ENCODE measurements around the gene COL21A1. TPM values are rescaled to one million over a fixed set of nuclear protein-coding genes. Genes with fewer than 3 reads are reported as not detected.

The COL21A1 gene
- total RNA-seq, 1 experiment from 2014 or later: 3.3 TPM

DNA sequence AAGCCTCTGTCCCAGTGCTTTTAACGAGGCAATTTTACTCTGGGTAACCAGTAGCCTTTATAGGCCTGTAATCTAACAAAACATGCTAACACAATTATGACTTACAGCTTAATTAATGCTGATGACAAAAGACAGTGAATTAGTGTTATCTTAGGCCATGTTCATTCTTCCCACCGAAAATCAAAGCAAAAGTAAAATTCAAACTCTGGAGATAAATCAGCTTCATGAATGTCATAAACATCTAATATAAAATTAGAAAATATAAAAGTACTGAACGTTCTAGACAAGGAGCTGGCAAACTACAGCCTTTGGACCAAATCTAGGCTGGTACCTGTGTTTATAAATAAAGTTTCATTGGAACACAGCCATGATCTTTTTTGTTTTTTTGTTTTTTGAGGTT, 18.6 kb upstream of the COL21A1 start:
- TF ChIP-seq, protein P1, sequence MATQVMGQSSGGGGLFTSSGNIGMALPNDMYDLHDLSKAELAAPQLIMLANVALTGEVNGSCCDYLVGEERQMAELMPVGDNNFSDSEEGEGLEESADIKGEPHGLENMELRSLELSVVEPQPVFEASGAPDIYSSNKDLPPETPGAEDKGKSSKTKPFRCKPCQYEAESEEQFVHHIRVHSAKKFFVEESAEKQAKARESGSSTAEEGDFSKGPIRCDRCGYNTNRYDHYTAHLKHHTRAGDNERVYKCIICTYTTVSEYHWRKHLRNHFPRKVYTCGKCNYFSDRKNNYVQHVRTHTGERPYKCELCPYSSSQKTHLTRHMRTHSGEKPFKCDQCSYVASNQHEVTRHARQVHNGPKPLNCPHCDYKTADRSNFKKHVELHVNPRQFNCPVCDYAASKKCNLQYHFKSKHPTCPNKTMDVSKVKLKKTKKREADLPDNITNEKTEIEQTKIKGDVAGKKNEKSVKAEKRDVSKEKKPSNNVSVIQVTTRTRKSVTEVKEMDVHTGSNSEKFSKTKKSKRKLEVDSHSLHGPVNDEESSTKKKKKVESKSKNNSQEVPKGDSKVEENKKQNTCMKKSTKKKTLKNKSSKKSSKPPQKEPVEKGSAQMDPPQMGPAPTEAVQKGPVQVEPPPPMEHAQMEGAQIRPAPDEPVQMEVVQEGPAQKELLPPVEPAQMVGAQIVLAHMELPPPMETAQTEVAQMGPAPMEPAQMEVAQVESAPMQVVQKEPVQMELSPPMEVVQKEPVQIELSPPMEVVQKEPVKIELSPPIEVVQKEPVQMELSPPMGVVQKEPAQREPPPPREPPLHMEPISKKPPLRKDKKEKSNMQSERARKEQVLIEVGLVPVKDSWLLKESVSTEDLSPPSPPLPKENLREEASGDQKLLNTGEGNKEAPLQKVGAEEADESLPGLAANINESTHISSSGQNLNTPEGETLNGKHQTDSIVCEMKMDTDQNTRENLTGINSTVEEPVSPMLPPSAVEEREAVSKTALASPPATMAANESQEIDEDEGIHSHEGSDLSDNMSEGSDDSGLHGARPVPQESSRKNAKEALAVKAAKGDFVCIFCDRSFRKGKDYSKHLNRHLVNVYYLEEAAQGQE (IDR thresholded peaks at IDR 0.05; ENCODE audit: insufficient read depth in 1 of 2, low read depth in 2 of 2, low read length in 1 of 2): no peak
- TF ChIP-seq SIN3A (IDR thresholded peaks at IDR 0.05; ENCODE audit: borderline replicate concordance, insufficient read depth, low read depth, low read length) (no peak), TCF7L2 (IDR thresholded peaks at IDR 0.05; ENCODE audit: low read depth, low read length) (no peak), POLR2AphosphoS5 (IDR thresholded peaks at IDR 0.05; ENCODE audit: low read depth, low read length) (no peak)
- TF ChIP-seq, protein P2, sequence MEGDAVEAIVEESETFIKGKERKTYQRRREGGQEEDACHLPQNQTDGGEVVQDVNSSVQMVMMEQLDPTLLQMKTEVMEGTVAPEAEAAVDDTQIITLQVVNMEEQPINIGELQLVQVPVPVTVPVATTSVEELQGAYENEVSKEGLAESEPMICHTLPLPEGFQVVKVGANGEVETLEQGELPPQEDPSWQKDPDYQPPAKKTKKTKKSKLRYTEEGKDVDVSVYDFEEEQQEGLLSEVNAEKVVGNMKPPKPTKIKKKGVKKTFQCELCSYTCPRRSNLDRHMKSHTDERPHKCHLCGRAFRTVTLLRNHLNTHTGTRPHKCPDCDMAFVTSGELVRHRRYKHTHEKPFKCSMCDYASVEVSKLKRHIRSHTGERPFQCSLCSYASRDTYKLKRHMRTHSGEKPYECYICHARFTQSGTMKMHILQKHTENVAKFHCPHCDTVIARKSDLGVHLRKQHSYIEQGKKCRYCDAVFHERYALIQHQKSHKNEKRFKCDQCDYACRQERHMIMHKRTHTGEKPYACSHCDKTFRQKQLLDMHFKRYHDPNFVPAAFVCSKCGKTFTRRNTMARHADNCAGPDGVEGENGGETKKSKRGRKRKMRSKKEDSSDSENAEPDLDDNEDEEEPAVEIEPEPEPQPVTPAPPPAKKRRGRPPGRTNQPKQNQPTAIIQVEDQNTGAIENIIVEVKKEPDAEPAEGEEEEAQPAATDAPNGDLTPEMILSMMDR (IDR thresholded peaks at IDR 0.05): no peak
- H3K4me3 ChIP-seq (ENCODE audit: low read depth in 2 of 2, low read length in 2 of 2): no peak overlapping the region
- in situ Hi-C loops (cut with HindIII; ENCODE audit: low pct_unique_long_range_greater_than_20kb, low sequenced_read_pairs): no loop called here
- BruUV-seq (replicated peaks): no TSS peak
- intact Hi-C loops (cut with micrococcal nuclease; ENCODE audit: unreplicated experiment): no loop called here
- POLR2A ChIA-PET: no interaction called here
- H3K4me1 ChIP-seq (ENCODE audit: control insufficient read depth, insufficient read depth, low read length): no peaks in the 10 kb centered on the region
- H3K27ac ChIP-seq (ENCODE audit: low read length): no peak overlapping the region
- ATAC-seq: no peak
- H3K36me3 ChIP-seq (ENCODE audit: control insufficient read depth, insufficient read depth, low read length): no peaks in the 10 kb centered on the region
- no peaks in the 10 kb centered on the region for H3K9me3 ChIP-seq (ENCODE audit: control insufficient read depth, insufficient read depth, low read depth, low read length)
- no peaks in the 10 kb centered on the region for H3K27me3 ChIP-seq (ENCODE audit: control insufficient read depth, insufficient read depth, low read length)
- DNase-seq (ENCODE audit: low read depth, low spot score): no peak
- CTCF ChIA-PET: interaction anchor here (0.7 kb wide), 1 partner anchor 304 kb away, joined by 3 read pairs; no protein-coding TSS in a partner anchor

DNA sequence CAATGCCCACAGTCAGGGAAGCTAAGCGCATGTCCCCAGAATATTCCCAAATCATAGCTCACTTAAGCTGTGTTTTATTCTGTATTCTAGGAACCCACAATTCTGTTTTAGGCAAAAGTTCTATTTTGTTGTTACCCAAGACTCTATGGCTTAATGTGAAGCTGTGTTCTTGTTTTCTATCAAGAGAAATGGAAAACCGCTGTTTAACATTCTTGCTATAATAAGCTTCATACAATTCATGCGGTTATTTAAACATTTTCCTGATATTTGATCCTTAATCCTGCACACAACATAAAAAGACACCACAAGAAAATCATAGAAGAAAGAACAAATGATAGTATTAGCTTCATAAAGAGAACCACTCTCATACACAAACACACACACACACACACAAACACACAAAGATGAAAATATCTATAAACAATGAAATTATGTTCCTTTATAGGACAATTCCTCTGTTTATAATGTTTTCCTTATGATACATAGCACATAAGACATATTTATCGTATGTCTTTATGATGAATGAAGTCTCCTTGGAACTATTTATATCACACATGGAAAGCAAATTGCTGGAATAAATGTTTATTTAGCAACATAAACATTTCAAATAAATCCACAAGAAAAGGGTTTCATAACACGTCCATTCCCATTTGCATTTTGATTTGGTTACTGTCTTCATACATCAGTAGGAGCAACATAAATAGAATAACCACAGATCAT, 16.4 kb upstream of the COL21A1 start:
- CTCF ChIA-PET: no interaction called here
- POLR2A ChIA-PET: no interaction called here

More for the DNA sequence above, 16.4 kb upstream of the COL21A1 start:
- intact Hi-C loops (cut with micrococcal nuclease; ENCODE audit: unreplicated experiment) (loop anchor here (1.0 kb wide), 1 partner anchor 45 kb away; no protein-coding TSS in a partner anchor), in situ Hi-C loops (cut with HindIII; ENCODE audit: low pct_unique_long_range_greater_than_20kb, low sequenced_read_pairs) (no loop called here)
- BruUV-seq (replicated peaks): no TSS peak
- DNase-seq (ENCODE audit: low read depth, low spot score): no peak
- Histone ChIP-seq H3K27ac (ENCODE audit: low read length) (no peak overlapping the region), H3K4me3 (ENCODE audit: low read depth in 2 of 2, low read length in 2 of 2) (no peak overlapping the region), H3K9me3 (ENCODE audit: control insufficient read depth, insufficient read depth, low read depth, low read length) (no peaks in the 10 kb centered on the region), H3K36me3 (ENCODE audit: control insufficient read depth, insufficient read depth, low read length) (no peaks in the 10 kb centered on the region), H3K4me1 (ENCODE audit: control insufficient read depth, insufficient read depth, low read length) (no peaks in the 10 kb centered on the region), H3K27me3 (ENCODE audit: control insufficient read depth, insufficient read depth, low read length) (no peaks in the 10 kb centered on the region; the same call in 1 of the 2 replicates)
- TF ChIP-seq, protein P2 (IDR thresholded peaks at IDR 0.05): no peak
- TF ChIP-seq, protein P1 (IDR thresholded peaks at IDR 0.05; ENCODE audit: insufficient read depth in 1 of 2, low read depth in 2 of 2, low read length in 1 of 2): no peak
- TF ChIP-seq SIN3A (IDR thresholded peaks at IDR 0.05; ENCODE audit: borderline replicate concordance, insufficient read depth, low read depth, low read length): no peak
- TF ChIP-seq TCF7L2 (IDR thresholded peaks at IDR 0.05; ENCODE audit: low read depth, low read length): no peak
- TF ChIP-seq POLR2AphosphoS5 (IDR thresholded peaks at IDR 0.05; ENCODE audit: low read depth, low read length): no peak
- ATAC-seq: no peak

All from Panc1 (cell line).